ENCODE measurements around the gene TBATA.
A peak's percentile ranks its signal among the peaks of the same experiment; 100 is the strongest.

TBATA gene

GRCh38 chr10:70742537-70743429, 42.4 kb downstream of the TBATA start:
- peak; percentile 40 for DNase-seq (ENCODE audit: low read depth)

GRCh38 chr10:70740406-70741288, 44.5 kb downstream of the TBATA start:
- no peak for DNase-seq (ENCODE audit: low read depth)

GRCh38 chr10:70738761-70739121, 46.4 kb downstream of the TBATA start:
- no peak for DNase-seq (ENCODE audit: low read depth)

- DNase-seq (ENCODE audit: low read depth), result no peak
Measured at GRCh38 chr10:70738006-70738760, 47.0 kb downstream of the TBATA start.

GRCh38 chr10:70737250-70737649, 47.9 kb downstream of the TBATA start:
- DNase-seq (ENCODE audit: low read depth), result no peak

GRCh38 chr10:70736525-70736924, 48.7 kb downstream of the TBATA start:
- DNase-seq (ENCODE audit: low read depth), result no peak

GRCh38 chr10:70735161-70735560, 50.0 kb downstream of the TBATA start:
- no peak for DNase-seq (ENCODE audit: low read depth)

- no peak for DNase-seq (ENCODE audit: low read depth)
Measured at GRCh38 chr10:70733051-70733450, 52.1 kb downstream of the TBATA start.

GRCh38 chr10:70732569-70732968, 52.6 kb downstream of the TBATA start:
- no peak for DNase-seq (ENCODE audit: low read depth)

- DNase-seq (ENCODE audit: low read depth), result no peak
Measured at GRCh38 chr10:70730955-70731354, 54.2 kb downstream of the TBATA start.

- no peak for DNase-seq (ENCODE audit: low read depth)
Measured at GRCh38 chr10:70729763-70730357, 55.3 kb downstream of the TBATA start.

GRCh38 chr10:70728328-70728727, 56.8 kb downstream of the TBATA start:
- DNase-seq (ENCODE audit: low read depth), result no peak

- DNase-seq (ENCODE audit: low read depth), result no peak
Measured at GRCh38 chr10:70726909-70727495, 58.2 kb downstream of the TBATA start.

GRCh38 chr10:70723771-70724170, 61.4 kb downstream of the TBATA start:
- no peak for DNase-seq (ENCODE audit: low read depth)

- peak; percentile 54 for DNase-seq (ENCODE audit: low read depth)
Measured at GRCh38 chr10:70722820-70723424, 62.3 kb downstream of the TBATA start.
